ENCODE results near the gene KLF12.

The KLF12 gene

GRCh38 chr13:74090397-74090796 is 43.8 kb downstream of the KLF12 start:
- TF ChIP-seq CTCF (conservative IDR thresholded peaks at IDR 0.05): no peak
- no peak for TF ChIP-seq ZFX (IDR thresholded peaks at IDR 0.05)
- no peak overlapping the region for H3K27ac ChIP-seq

- TF ChIP-seq CTCF (conservative IDR thresholded peaks at IDR 0.05): no peak
- TF ChIP-seq ZFX (IDR thresholded peaks at IDR 0.05): no peak
Observed at GRCh38 chr13:74087357-74087756, 46.8 kb downstream of the KLF12 start.

More at GRCh38 chr13:74087357-74087756, 46.8 kb downstream of the KLF12 start:
- no peak overlapping the region for H3K27ac ChIP-seq
